GM04503 (cell line): ENCODE results near the gene EYA2.
A peak's percentile ranks its signal among the peaks of the same experiment; 100 is the strongest.
"Not testable (repeated sequence)": the region's sequence is repeated elsewhere in the genome, so short reads cannot be mapped to it uniquely, and the experiment has no call there.

ENCODE experiments used
- DNase-seq: peaks from one replicate; pipeline ENCODE4 v3.0.0-alpha.2; 2012; ENCODE audit warnings: low read depth

EYA2 gene

GRCh38 chr20:46932439-46932838 is 37.8 kb downstream of the EYA2 start:
- DNase-seq, result not testable (repeated sequence)

- DNase-seq, result no peak
These were observed 38.5 kb downstream of the EYA2 start for GRCh38 chr20:46933150-46933549.

GRCh38 chr20:46934746-46935287 is 40.2 kb downstream of the EYA2 start:
- no peak for DNase-seq

GRCh38 chr20:46935394-46936017 is 40.9 kb downstream of the EYA2 start:
- DNase-seq, result no peak

- DNase-seq, result no peak
These were observed 41.9 kb downstream of the EYA2 start for GRCh38 chr20:46936415-46937156.

- no peak for DNase-seq
These were observed 42.5 kb downstream of the EYA2 start for GRCh38 chr20:46937157-46937523.

- no peak for DNase-seq
These were observed 43.0 kb downstream of the EYA2 start for GRCh38 chr20:46937533-46938226.

- no peak for DNase-seq
These were observed 43.8 kb downstream of the EYA2 start for GRCh38 chr20:46938434-46938833.

GRCh38 chr20:46939031-46939965 is 44.7 kb downstream of the EYA2 start:
- DNase-seq, result no peak

GRCh38 chr20:46940616-46941015 is 46.0 kb downstream of the EYA2 start:
- no peak for DNase-seq

- DNase-seq, result no peak
These were observed 46.8 kb downstream of the EYA2 start for GRCh38 chr20:46941404-46941803.

- no peak for DNase-seq
These were observed 49.4 kb downstream of the EYA2 start for GRCh38 chr20:46943861-46944591.

GRCh38 chr20:46945465-46945864 is 50.8 kb downstream of the EYA2 start:
- no peak for DNase-seq

- DNase-seq, result no peak
These were observed 51.6 kb downstream of the EYA2 start for GRCh38 chr20:46946181-46946624.

- no peak for DNase-seq
These were observed 52.2 kb downstream of the EYA2 start for GRCh38 chr20:46946796-46947195.

GRCh38 chr20:46948081-46948480 is 53.4 kb downstream of the EYA2 start:
- no peak for DNase-seq

- DNase-seq, result no peak
These were observed 56.8 kb downstream of the EYA2 start for GRCh38 chr20:46951405-46951804.

GRCh38 chr20:46951840-46952497 is 57.3 kb downstream of the EYA2 start:
- no peak for DNase-seq

- DNase-seq, result no peak
These were observed 59.0 kb downstream of the EYA2 start for GRCh38 chr20:46953596-46953995.

GRCh38 chr20:46954490-46955038 is 59.9 kb downstream of the EYA2 start:
- peak; percentile 98 for DNase-seq
